Spleen (tissue), 7 donors: ENCODE data around the gene SLC39A11.

Experiments
- CTCF ChIP-seq, 11 experiments: fragments of 200-600 bp in 7 of 11; fragments of 450-650 bp in 4 of 11; sonication (generic) in 4 of 11; IDR thresholded peaks in 8 of 11; conservative IDR thresholded peaks in 3 of 11; 1 replicate in 7 of 11; 2 replicates in 4 of 11; pipeline versions ENCODE4 v1.4.0 to v1.8.0; 2016 to 2021; ENCODE audit warnings: antibody characterized with exemption in 11 of 11, inconsistent platforms in 4 of 11, mild to moderate bottlenecking in 1 of 11
- POLR2A ChIP-seq, 3 donors: fragments of 450-650 bp; IDR thresholded peaks; one replicate each; pipeline ENCODE4 v1.5.1; 2017; ENCODE audit warnings: antibody characterized with exemption in 3 of 3, mild to moderate bottlenecking in 1 of 3
- donor health status: DM: no; HTN: no; CAD: no; lungs with moderate emphysema.
- donor health status: DM: no; HTN: no; CAD: no.
- donor health status: DM: no; HTN: no; CAD: no.

- TF ChIP-seq CTCF (IDR thresholded peaks at IDR 0.05 in 8 of 11, conservative IDR thresholded peaks at IDR 0.05 in 3 of 11) (no peak), POLR2A (IDR thresholded peaks at IDR 0.05) (no peak)
Measured at GRCh38 chr17:72971226-72971880, 121.1 kb downstream of the SLC39A11 start.
